ENCODE data around the gene FBXO11. TPM values are rescaled to one million over a fixed set of nuclear protein-coding genes. Genes with fewer than 3 reads are reported as not detected.

FBXO11 gene
- total RNA-seq, 2 experiments from 2014 or later = 38.2 to 41.1 TPM

DNA sequence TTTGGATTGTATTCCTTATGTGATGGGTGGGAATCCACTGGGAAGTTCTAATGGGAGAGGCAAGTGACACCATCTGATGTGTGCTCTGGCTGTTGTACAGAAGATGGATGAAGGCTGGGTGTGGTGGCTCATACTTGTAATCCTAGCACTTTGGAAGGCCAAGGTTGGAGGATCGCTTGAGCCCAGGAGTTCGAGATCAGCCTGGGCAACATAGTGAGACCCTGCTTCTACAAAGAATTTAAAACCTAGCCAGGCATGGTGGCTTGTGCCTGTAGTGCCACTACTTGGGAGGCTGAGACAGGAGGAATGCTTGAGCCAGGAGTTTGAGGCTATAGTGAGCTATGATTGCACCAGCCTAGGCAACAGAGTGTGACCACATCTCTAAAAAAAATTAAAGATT is 134.0 kb downstream of the FBXO11 start:
- CTCF ChIA-PET = no interaction called here
- Mint-ChIP-seq H3K4me1 (ENCODE audit: low read depth) (peaks cover 2% of the 10 kb centered on the region), H3K9me3 (no peaks in the 10 kb centered on the region), H3K27me3 (no peaks in the 10 kb centered on the region), H3K4me3 (no peak overlapping the region), H3K27ac (no peak overlapping the region), H3K36me3 (no peaks in the 10 kb centered on the region)
- no peak for DNase-seq
- intact Hi-C loops (cut with micrococcal nuclease) = no loop called here
- POLR2A ChIA-PET = no interaction called here

DNA sequence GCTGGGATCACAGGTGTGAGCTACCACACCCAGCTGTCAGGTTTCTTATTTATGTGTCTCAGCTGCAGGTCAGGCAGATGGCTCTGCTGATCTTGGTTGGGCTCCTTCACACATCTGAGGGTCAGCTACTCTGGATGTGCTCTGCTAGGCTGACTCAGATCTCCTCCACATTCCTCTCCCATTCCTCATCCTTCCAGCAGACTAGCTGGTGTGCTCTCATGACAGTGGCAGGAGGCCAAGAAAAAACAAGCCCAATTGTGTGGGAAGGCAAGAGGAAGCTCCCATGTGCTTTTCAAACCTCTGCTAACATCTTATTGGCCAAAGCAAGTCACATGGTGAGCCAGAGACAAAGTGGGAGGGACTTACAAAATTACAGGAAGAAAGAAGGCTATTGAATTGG is 135.1 kb downstream of the FBXO11 start:
- Mint-ChIP-seq H3K4me1 (ENCODE audit: low read depth) (peaks cover 2% of the 10 kb centered on the region), H3K36me3 (no peaks in the 10 kb centered on the region), H3K27ac (no peak overlapping the region), H3K9me3 (no peaks in the 10 kb centered on the region), H3K4me3 (no peak overlapping the region), H3K27me3 (no peaks in the 10 kb centered on the region)
- ChIA-PET POLR2A (interaction anchor here (1.2 kb wide), 1 partner anchor 12 kb away, joined by 4 read pairs; the partner anchor contains the start of gene MSH6), CTCF (interaction anchor here (0.8 to 1.3 kb wide), 3 partner anchors 9 to 436 kb away, joined by 3 to 4 read pairs (median 3); no protein-coding TSS in a partner anchor)
- intact Hi-C loops (cut with micrococcal nuclease) = no loop called here
- DNase-seq = no peak

DNA sequence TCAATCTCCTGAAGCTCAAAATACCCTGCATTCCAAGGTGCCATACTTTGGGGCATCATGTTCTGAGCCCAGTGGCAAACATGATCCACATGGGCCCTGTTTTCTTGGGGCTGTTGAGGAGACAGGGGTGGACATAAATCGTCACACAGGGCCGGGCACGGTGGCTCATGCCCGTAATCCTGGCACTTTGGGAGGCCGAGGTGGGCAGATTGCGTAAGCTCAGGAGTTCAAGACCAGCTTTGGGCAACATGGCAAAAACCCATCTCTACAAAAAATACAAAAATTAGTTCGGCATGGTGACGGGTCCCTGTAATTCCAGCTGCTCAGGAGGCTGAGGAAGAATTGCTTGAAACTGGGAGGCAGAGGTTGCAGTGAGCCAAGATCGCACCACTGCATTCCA is 137.0 kb downstream of the FBXO11 start:
- intact Hi-C loops (cut with micrococcal nuclease) = loop anchor here (2.0 to 5.0 kb wide), 3 partner anchors 52 to 435 kb away; no protein-coding TSS in a partner anchor

DNA sequence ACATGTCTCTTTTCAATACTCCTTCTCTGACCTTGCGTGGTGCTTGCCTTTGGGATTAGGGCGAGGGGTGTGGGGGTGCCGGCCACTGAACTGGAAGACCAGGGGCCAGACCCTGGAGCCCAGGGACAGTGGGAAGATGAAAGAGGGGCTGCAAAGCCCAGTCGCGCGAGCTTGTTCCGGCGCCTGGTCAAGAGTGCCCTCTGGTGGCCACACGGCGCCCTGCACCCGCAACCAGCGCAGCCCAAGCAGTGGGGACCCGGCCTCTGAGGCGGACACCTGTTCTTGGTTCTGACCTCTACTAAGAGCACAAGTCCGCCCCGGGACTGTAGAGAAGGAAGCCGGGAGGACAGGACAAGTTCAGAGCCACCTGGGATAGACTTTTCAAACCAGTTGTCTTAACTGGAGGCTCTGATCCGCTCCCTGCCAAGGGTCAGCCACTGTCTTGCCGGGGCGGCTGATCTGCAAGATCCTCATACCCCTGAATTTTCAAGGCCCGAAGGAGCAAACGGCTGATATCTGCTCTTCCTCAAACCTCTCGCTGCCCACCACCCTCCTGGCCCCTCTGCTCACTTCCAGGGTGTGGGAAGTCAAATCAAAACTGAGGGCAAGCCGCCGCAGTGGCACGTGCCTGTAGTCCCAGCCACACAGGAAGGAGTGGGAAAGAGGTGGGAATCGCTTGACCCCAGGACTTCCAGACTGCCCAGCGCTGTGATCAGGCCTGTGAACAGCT is 138.3 kb downstream of the FBXO11 start:
- Mint-ChIP-seq H3K27ac (no peak overlapping the region), H3K9me3 (no peaks in the 10 kb centered on the region), H3K27me3 (no peaks in the 10 kb centered on the region), H3K4me1 (ENCODE audit: low read depth) (peaks cover 2% of the 10 kb centered on the region), H3K4me3 (no peak overlapping the region), H3K36me3 (no peaks in the 10 kb centered on the region)
- ChIA-PET CTCF (interaction anchor here (0.6 to 3.5 kb wide), 61 partner anchors 10 to 475 kb away, joined by 3 to 44 read pairs (median 4); partner anchors contain the start of genes MSH2 and MSH6), POLR2A (interaction anchor here (0.6 to 1.0 kb wide), 2 partner anchors 247 to 435 kb away, joined by 3 read pairs; no protein-coding TSS in a partner anchor)
- DNase-seq = peak; percentile 80
- intact Hi-C loops (cut with micrococcal nuclease) = loop anchor here (1.0 to 5.0 kb wide), 4 partner anchors 51 to 433 kb away; no protein-coding TSS in a partner anchor

More for the DNA sequence above, 137.0 kb downstream of the FBXO11 start:
- H3K4me3 Mint-ChIP-seq = no peak overlapping the region
- POLR2A ChIA-PET = no interaction called here
- peaks cover 2% of the 10 kb centered on the region for H3K4me1 Mint-ChIP-seq (ENCODE audit: low read depth)
- H3K27ac Mint-ChIP-seq = no peak overlapping the region
- H3K27me3 Mint-ChIP-seq = no peaks in the 10 kb centered on the region
- no peaks in the 10 kb centered on the region for H3K9me3 Mint-ChIP-seq
- no peaks in the 10 kb centered on the region for H3K36me3 Mint-ChIP-seq
- no peak for DNase-seq
- CTCF ChIA-PET = interaction anchor here (0.6 to 3.5 kb wide), 4 partner anchors 15 to 433 kb away, joined by 3 to 44 read pairs (median 12); no protein-coding TSS in a partner anchor

DNA sequence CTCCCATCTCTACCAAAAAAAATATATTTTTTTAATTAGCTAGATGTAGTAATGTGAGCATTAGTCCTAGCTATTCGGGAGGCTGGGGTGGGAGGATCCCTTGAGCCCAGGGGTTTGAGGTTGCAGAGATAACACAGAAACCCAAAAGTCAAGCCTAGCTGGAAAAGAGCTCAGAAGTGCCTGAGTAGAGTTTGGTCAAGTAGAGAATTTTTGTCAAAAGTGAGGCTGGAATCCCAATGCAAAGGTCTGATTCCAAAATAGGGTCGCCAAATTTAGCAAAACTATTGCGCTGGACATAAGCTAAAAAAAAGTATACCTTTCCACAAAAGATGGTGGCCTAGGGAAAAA is 138.8 kb downstream of the FBXO11 start:
- intact Hi-C loops (cut with micrococcal nuclease) = loop anchor here (5.0 kb wide), 2 partner anchors 50 to 330 kb away; no protein-coding TSS in a partner anchor
- Mint-ChIP-seq H3K36me3 (no peaks in the 10 kb centered on the region), H3K4me1 (ENCODE audit: low read depth) (peaks cover 2% of the 10 kb centered on the region), H3K27ac (no peak overlapping the region), H3K9me3 (no peaks in the 10 kb centered on the region), H3K4me3 (no peak overlapping the region), H3K27me3 (no peaks in the 10 kb centered on the region)
- CTCF ChIA-PET = interaction anchor here (0.6 to 3.5 kb wide), 64 partner anchors 9 to 476 kb away, joined by 3 to 44 read pairs (median 4); partner anchors contain the start of genes MSH2 and MSH6
- POLR2A ChIA-PET = interaction anchor here (0.6 to 1.0 kb wide), 2 partner anchors 247 to 435 kb away, joined by 3 read pairs; no protein-coding TSS in a partner anchor
- no peak for DNase-seq

DNA sequence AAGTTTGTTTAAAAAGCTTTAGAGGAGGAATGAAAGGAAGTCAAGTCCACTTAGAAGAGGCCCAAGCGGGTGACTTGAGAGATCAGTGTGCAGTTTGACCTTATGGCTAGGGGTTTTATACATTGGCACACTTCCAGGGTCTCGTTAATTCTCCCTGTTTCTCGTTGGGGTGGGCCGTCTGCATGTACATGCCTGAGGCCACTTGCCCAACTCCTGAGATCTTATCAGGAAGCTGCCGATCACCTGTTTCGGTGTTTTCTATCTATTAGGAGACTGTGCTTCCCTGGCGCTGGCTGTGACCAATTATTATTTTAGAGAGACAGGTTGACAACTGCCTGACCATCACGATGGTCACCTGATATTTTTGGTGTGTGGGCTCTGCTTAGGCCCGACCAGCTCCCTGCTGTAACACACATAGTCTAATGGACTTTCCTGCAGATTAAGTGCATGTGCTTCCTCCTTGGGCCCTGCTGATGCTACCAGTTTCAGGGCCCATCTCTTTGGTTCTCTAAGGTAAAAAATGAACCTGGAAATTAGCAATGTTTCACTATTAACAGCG is 154.4 kb downstream of the FBXO11 start:
- Mint-ChIP-seq H3K4me3 (no peak overlapping the region), H3K27ac (peak overlapping the region; percentile 87), H3K27me3 (no peaks in the 10 kb centered on the region), H3K9me3 (peaks cover 14% of the 10 kb centered on the region), H3K36me3 (peaks cover 2% of the 10 kb centered on the region), H3K4me1 (ENCODE audit: low read depth) (peaks cover 17% of the 10 kb centered on the region)
- ChIA-PET CTCF (interaction anchor here (3.3 kb wide), 1 partner anchor 15 kb away, joined by 21 read pairs; no protein-coding TSS in a partner anchor), POLR2A (interaction anchor here (3.7 kb wide), 1 partner anchor 31 kb away, joined by 14 read pairs; the partner anchor contains the start of gene MSH6)
- no peak for DNase-seq
- intact Hi-C loops (cut with micrococcal nuclease) = loop anchor here (1.0 to 2.0 kb wide), 3 partner anchors 31 to 231 kb away; partner anchors contain the start of gene MSH6

DNA sequence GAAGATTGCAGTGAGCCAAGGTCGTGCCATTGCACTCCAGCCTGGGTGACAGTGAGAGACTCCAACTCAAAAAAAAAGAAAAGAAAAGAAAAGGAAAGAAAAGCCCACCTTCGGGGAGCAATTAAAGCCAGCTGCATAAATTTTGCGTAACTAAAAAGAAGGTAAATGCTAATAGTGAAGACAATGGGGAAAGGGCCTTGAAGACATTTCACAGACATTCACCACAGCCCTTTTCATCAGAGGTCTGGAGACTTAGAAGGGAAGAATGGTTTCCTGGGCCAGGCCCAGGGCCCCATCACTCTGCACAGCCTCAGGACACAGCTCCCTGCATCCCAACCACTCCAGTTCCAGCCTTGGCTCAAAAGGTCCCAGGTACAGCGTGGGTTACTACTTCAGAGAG is 158.4 kb downstream of the FBXO11 start:
- Mint-ChIP-seq H3K4me3 (no peak overlapping the region), H3K36me3 (peaks cover 2% of the 10 kb centered on the region), H3K27me3 (peaks cover 13% of the 10 kb centered on the region), H3K9me3 (peaks cover 19% of the 10 kb centered on the region), H3K4me1 (ENCODE audit: low read depth) (peaks cover 13% of the 10 kb centered on the region), H3K27ac (no peak overlapping the region)
- no peak for DNase-seq
- CTCF ChIA-PET = interaction anchor here (0.7 kb wide), 1 partner anchor 20 kb away, joined by 3 read pairs; no protein-coding TSS in a partner anchor
- POLR2A ChIA-PET = no interaction called here
- intact Hi-C loops (cut with micrococcal nuclease) = no loop called here

DNA sequence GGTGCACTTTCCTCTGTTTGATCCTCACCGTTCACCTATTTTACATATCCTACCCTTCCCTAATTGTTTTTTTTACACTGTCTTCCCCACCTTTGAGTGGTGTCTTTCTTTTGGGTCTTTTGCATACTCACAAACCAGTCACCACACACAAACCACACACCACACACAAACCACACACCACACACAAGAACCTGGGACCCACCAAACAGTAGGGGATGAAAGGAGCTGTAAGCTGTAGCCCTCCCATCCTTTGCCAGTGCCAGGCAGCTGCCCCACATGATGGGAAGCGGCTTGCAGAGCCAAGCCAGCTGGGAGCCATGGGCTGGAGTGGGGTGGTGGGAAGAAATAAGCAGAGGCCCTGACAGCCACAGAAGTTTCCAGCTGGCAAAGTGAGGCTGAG is 162.2 kb downstream of the FBXO11 start:
- ChIA-PET CTCF (interaction anchor here (2.1 kb wide), 1 partner anchor 23 kb away, joined by 8 read pairs; no protein-coding TSS in a partner anchor), POLR2A (no interaction called here)
- peaks cover 2% of the 10 kb centered on the region for H3K36me3 Mint-ChIP-seq
- H3K4me1 Mint-ChIP-seq (ENCODE audit: low read depth) = peaks cover 5% of the 10 kb centered on the region
- peaks cover 19% of the 10 kb centered on the region for H3K9me3 Mint-ChIP-seq
- H3K4me3 Mint-ChIP-seq = no peak overlapping the region
- intact Hi-C loops (cut with micrococcal nuclease) = no loop called here
- peaks cover 18% of the 10 kb centered on the region for H3K27me3 Mint-ChIP-seq
- H3K27ac Mint-ChIP-seq = no peak overlapping the region
- no peak for DNase-seq

DNA sequence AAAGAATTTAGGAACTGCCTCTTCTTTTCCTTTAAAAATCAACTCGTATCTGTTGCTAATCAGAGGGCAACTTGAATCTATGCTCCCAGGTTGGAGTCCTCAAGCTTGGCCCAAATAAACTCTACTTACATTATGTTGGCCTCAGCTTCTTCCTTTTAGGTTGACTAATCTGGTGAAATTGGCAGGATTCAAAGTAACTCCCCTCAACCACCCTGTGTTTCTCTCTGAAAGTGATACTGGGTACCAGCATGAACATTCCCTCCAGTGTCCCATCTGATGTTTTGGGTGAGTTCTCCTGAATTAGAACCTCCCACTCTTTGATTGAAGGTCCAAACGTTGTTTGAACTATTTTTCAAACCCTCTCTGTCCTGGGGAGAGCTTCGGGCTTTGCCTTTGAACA is 164.7 kb downstream of the FBXO11 start:
- Mint-ChIP-seq H3K27me3 (peaks cover 18% of the 10 kb centered on the region), H3K4me1 (ENCODE audit: low read depth) (peaks cover 5% of the 10 kb centered on the region), H3K36me3 (no peaks in the 10 kb centered on the region), H3K4me3 (no peak overlapping the region), H3K9me3 (peaks cover 2% of the 10 kb centered on the region), H3K27ac (no peak overlapping the region)
- intact Hi-C loops (cut with micrococcal nuclease) = no loop called here
- CTCF ChIA-PET = no interaction called here
- POLR2A ChIA-PET = no interaction called here
- no peak for DNase-seq

DNA sequence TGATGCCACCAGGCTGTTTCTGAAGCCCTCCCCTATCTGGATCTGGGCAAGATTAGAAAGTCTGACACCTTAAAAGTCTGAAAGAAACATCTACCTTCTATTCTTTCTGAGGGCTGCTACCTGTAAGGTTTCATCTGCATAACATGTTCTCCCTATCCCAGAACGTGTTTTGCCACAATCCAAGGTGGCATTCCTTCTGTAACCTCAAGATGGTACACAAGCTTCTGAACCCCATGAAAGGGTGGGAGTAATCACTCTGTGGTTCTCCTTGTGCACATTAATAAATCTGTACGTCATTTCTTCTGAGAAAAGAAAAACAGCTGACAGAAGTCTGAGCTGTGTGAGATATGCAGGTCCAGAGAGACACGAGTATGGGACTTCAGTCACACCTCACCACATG is 165.2 kb downstream of the FBXO11 start:
- CTCF ChIA-PET = no interaction called here

More for the DNA sequence above, 165.2 kb downstream of the FBXO11 start:
- no peak for DNase-seq
- H3K27ac Mint-ChIP-seq = no peak overlapping the region
- POLR2A ChIA-PET = no interaction called here
- no peaks in the 10 kb centered on the region for H3K9me3 Mint-ChIP-seq
- H3K4me3 Mint-ChIP-seq = no peak overlapping the region
- no peaks in the 10 kb centered on the region for H3K36me3 Mint-ChIP-seq
- intact Hi-C loops (cut with micrococcal nuclease) = no loop called here
- peaks cover 5% of the 10 kb centered on the region for H3K4me1 Mint-ChIP-seq (ENCODE audit: low read depth)
- H3K27me3 Mint-ChIP-seq = peaks cover 18% of the 10 kb centered on the region

Data from activated CD4-positive, alpha-beta memory T cell treated with anti-CD3 and anti-CD28 coated beads for 36 hours (primary cell).